K562 (cell line): ENCODE results near the gene METTL3. TPM values are rescaled to one million over a fixed set of nuclear protein-coding genes. Genes with fewer than 3 reads are reported as not detected.

Experiments
- CEBPG ChIP-seq, 3 experiments: fragments of 200-800 bp in 1 of 3; sonication (Bioruptor generic) in 1 of 3; sonication (generic) in 1 of 3; formaldehyde crosslinking in 1 of 3; IDR thresholded peaks in 2 of 3; conservative IDR thresholded peaks in 1 of 3; 2 replicates each; pipeline versions ENCODE4 v1.6.1 to v1.8.0; 2016 to 2022; ENCODE audit warnings: missing compliant biosample characterization in 2 of 3, missing genetic modification characterization in 2 of 3, mild to moderate bottlenecking in 1 of 3, missing genetic modification reagents in 1 of 3
- NR2C2 ChIP-seq, 2 experiments: fragments of 200-800 bp in 1 of 2; sonication (Bioruptor generic) in 1 of 2; sonication (generic) in 1 of 2; formaldehyde crosslinking in 1 of 2; IDR thresholded peaks; 2 replicates each; pipeline versions ENCODE4 v1.6.1 to v1.8.0; 2016 to 2022; ENCODE audit warnings: mild to moderate bottlenecking in 1 of 2, missing compliant biosample characterization in 1 of 2, missing genetic modification characterization in 1 of 2, missing genetic modification reagents in 1 of 2
- RCOR1 ChIP-seq, 2 experiments: IDR thresholded peaks; 2 replicates each; pipeline ENCODE4 v1.6.1; 2012; ENCODE audit warnings: low read depth in 2 of 2, low read length in 2 of 2, borderline replicate concordance in 1 of 2, improper control_type of control experiment in 1 of 2
- TCF3 ChIP-seq: sonication (generic); formaldehyde crosslinking; IDR thresholded peaks from 2 replicates; pipeline ENCODE4 v1.4.0; 2020; ENCODE audit warnings: mild to moderate bottlenecking, missing genetic modification reagents
- XRCC4 ChIP-seq: IDR thresholded peaks from one replicate; pipeline ENCODE4 v1.6.1; 2011; ENCODE audit not compliant: insufficient read depth, insufficient read length; ENCODE audit errors: extremely low read depth
- YY1 ChIP-seq, 3 experiments: IDR thresholded peaks; 2 replicates each; pipeline ENCODE4 v1.6.1; 2011; ENCODE audit warnings: low read length in 2 of 3, mild to moderate bottlenecking in 2 of 3, moderate library complexity in 2 of 3, borderline replicate concordance in 1 of 3, control low read depth in 1 of 3, low read depth in 1 of 3; ENCODE audit not compliant: insufficient read depth in 3 of 3, insufficient replicate concordance in 2 of 3, control insufficient read depth in 1 of 3, insufficient read length in 1 of 3; ENCODE audit errors: extremely low read depth in 1 of 3
- ZNF354B ChIP-seq: fragments of 250-450 bp; sonication (Bioruptor Pico); IDR thresholded peaks from 2 replicates; pipeline ENCODE4 v1.4.0; 2020
- ZNF695 ChIP-seq: fragments of 450-650 bp; formaldehyde crosslinking; IDR thresholded peaks from 2 replicates; pipeline ENCODE4 v1.4.0; 2020; ENCODE audit warnings: mild to moderate bottlenecking, moderate library complexity
- polyA plus RNA-seq, 8 experiments: library from polyadenylated mRNA; depleted of rRNA in 4 of 8; stranded (reverse) in 5 of 8; unstranded in 3 of 8; fragments of >200 nt; fragmentation: Nextera tagmentation in 2 of 8; fragmentation: Illumina TruSeq in 1 of 8; extraction: Ambion mirVana in 2 of 8; extraction: Trizol in 1 of 8; gene quantifications; 2 replicates each; pipeline versions ENCODE4 v1.2.1 to v1.2.3, GENCODE V29; 2011 to 2014; ENCODE audit warnings: inconsistent platforms in 1 of 8, missing spikeins in 1 of 8
- total RNA-seq, 7 experiments: library from RNA; depleted of rRNA in 6 of 7; stranded (reverse); fragments of >200 nt in 6 of 7; fragmentation: Illumina TruSeq in 2 of 7; extraction: Trizol in 2 of 7; gene quantifications; 2 replicates each; pipeline versions ENCODE4 v1.2.1 to v1.2.3, GENCODE V29; 2011 to 2021; ENCODE audit warnings: low replicate concordance in 1 of 7

The METTL3 gene
- total and polyA plus RNA-seq, 9 of the 15 experiments (the other 6 are each of a cell fraction or from before 2014, with no cell fraction given): 42.1 to 151 (median 65.7) TPM

- TF ChIP-seq ZNF695 (CRISPR knock-in tag) (no peak), CEBPG (CRISPR knock-in tag; IDR thresholded peaks at IDR 0.05) (no peak), CEBPG (tag; conservative IDR thresholded peaks at IDR 0.05 in 1 of 2, IDR thresholded peaks at IDR 0.05 in 1 of 2) (no peak), RCOR1 (IDR thresholded peaks at IDR 0.05; ENCODE audit: borderline replicate concordance in 1 of 2, low read depth in 2 of 2, low read length in 2 of 2) (no peak), TCF3 (CRISPR knock-in tag) (no peak), NR2C2 (CRISPR knock-in tag; IDR thresholded peaks at IDR 0.05) (no peak), NR2C2 (tag; IDR thresholded peaks at IDR 0.05) (no peak), ZNF354B (CRISPR knock-in tag) (no peak), XRCC4 (no peak), YY1 (IDR thresholded peaks at IDR 0.05; ENCODE audit: borderline replicate concordance in 1 of 3, control insufficient read depth in 1 of 3, extremely low read depth in 1 of 3, insufficient read depth in 3 of 3, insufficient read length in 1 of 3, insufficient replicate concordance in 2 of 3, low read depth in 1 of 3, low read length in 2 of 3) (no peak)
- TF ChIP-seq, all 486 proteins: peak for 0
These were observed 24.5 kb downstream of the METTL3 start (continued) for GRCh38 chr14:21486640-21487087.
